ENCODE results near the gene MPV17L2. TPM values are rescaled to one million over a fixed set of nuclear protein-coding genes. Genes with fewer than 3 reads are reported as not detected.
A peak's percentile ranks its signal among the peaks of the same experiment; 100 is the strongest.

The MPV17L2 gene
- total and polyA plus RNA-seq, 2 of the 4 experiments (the other 2 are of a cell fraction): 7.2 to 19.5 TPM

DNA sequence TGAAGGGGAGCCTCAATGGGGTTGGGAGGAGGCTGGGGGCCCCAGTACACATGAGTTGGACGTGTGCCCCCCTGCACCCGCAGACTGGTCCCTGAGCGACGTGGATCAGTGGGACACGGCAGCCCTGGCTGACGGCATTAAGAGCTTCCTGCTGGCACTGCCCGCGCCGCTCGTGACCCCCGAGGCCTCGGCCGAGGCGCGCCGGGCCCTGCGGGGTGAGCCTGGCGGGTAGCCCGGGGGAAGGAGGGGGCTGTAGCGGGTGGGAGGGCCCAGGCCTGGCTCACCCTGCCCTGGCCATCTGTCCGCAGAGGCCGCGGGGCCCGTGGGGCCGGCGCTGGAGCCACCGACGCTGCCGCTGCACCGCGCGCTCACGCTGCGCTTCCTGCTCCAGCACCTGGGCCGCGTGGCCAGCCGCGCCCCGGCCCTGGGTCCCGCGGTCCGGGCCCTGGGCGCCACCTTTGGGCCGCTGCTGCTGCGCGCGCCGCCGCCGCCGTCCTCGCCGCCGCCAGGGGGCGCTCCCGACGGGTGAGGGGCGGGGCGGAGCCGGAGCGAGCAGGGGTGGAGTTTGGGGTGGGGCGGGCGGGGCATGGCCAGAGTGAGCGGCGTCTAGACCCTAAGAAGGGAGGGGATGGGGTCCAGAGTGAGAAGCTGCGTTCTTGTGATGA lies 31.9 kb upstream of the MPV17L2 start:
- Histone ChIP-seq H2AFZ (replicated peaks; ENCODE audit: low read length, poor library complexity) (peak overlapping the region; percentile 87), H3K23ac (ENCODE audit: low read depth, low read length) (no peak overlapping the region), H3K27ac (ENCODE audit: insufficient read depth, low read length) (no peak overlapping the region; the same call in 1 of the 2 replicates), H3K18ac (ENCODE audit: low read depth, low read length) (no peak overlapping the region; the same call in 1 of the 2 replicates), H2BK20ac (ENCODE audit: low read depth, low read length) (no peak overlapping the region), H3K36me3 (ENCODE audit: control insufficient read depth, insufficient read depth, low read length) (peaks cover 38% of the 10 kb centered on the region), H3K9ac (ENCODE audit: low read depth, low read length) (no peak overlapping the region; the same call in 1 of the 2 replicates), H4K8ac (ENCODE audit: low read depth in 2 of 2, low read length in 2 of 2) (peak overlapping the region in 1 of 2 experiments; percentile 83; a peak in 1 of 4 replicates), H3K79me1 (ENCODE audit: low read depth in 1 of 2, low read length in 2 of 2) (peaks cover 10 to 31% of the 10 kb centered on the region in 2 experiments), H3K9me1 (ENCODE audit: insufficient read depth, low read length) (peaks cover 10% of the 10 kb centered on the region), H3K4ac (ENCODE audit: low read depth, low read length) (no peak overlapping the region), H3K4me3 (ENCODE audit: insufficient read depth, low read depth, low read length) (0 out of 2 replicates have a peak overlapping the region, but pooled peaks have one; percentile 13), H2BK120ac (ENCODE audit: low read depth, low read length) (no peak overlapping the region), H3K56ac (ENCODE audit: extremely low read depth, insufficient read depth, low read length) (0 out of 2 replicates have a peak overlapping the region, but pooled peaks have one; percentile 6), H3K14ac (replicated peaks; ENCODE audit: low read depth, low read length) (no peak overlapping the region), H4K5ac (ENCODE audit: low read depth, low read length) (no peak overlapping the region), H2AK5ac (ENCODE audit: low read depth, low read length) (peak overlapping the region; percentile 35; the same call in 1 of the 2 replicates), H4K20me1 (ENCODE audit: insufficient read depth, low read length) (peaks cover 10% of the 10 kb centered on the region), H3K9me3 (ENCODE audit: control insufficient read depth, insufficient read depth, low read length) (no peaks in the 10 kb centered on the region), H4K91ac (ENCODE audit: insufficient read depth, low read depth, low read length) (no peak overlapping the region), H2AK9ac (replicated peaks; ENCODE audit: low read depth, low read length, poor library complexity) (peak overlapping the region; percentile 68), H2BK15ac (ENCODE audit: low read depth, low read length) (no peak overlapping the region), H3K4me1 (ENCODE audit: control insufficient read depth, insufficient read depth, low read length) (peaks cover 15% of the 10 kb centered on the region), H3K27me3 (ENCODE audit: control insufficient read depth, insufficient read depth, low read length) (no peaks in the 10 kb centered on the region), H3K4me2 (ENCODE audit: low read depth, low read length) (peak overlapping the region; percentile 67), H2BK5ac (ENCODE audit: low read depth, low read length, poor library complexity, severe bottlenecking) (no peak overlapping the region)
- no TSS peak for BruUV-seq (replicated peaks)
- 2% methylated on average over 22 of the region's 66 CpGs; no CpG with 5 or more reads in 1 of the 2 experiments for WGBS, 2 experiments (ENCODE audit: extremely low coverage in 2 of 2, insufficient read length in 1 of 2)
- ChIA-PET POLR2A (ENCODE audit: unreplicated experiment) (no interaction called here), CTCF (interaction anchor here (1.1 kb wide), 1 partner anchor 92 kb away, joined by 3 read pairs; no protein-coding TSS in a partner anchor)
- dilution Hi-C loops (cut with HindIII; ENCODE audit: low sequenced_read_pairs, unreplicated experiment) (no loop called here), intact Hi-C loops (cut with micrococcal nuclease) (no loop called here), in situ Hi-C loops (cut with MboI; ENCODE audit: low sequenced_read_pairs) (no loop called here)
- ATAC-seq (ENCODE audit: low read depth) (peak; percentile 94), DNase-seq (peak; percentile 28)
- TF ChIP-seq FOS (IDR thresholded peaks at IDR 0.05; ENCODE audit: low read depth, low read length) (no peak), MAFK (IDR thresholded peaks at IDR 0.05; ENCODE audit: low read depth, low read length) (no peak), CEBPB (IDR thresholded peaks at IDR 0.05; ENCODE audit: low read depth, low read length) (no peak), RCOR1 (IDR thresholded peaks at IDR 0.05; ENCODE audit: insufficient replicate concordance, low read length) (no peak), RAD21 (IDR thresholded peaks at IDR 0.05; ENCODE audit: low read length) (no peak; the same call in 1 of the 2 replicates), RFX5 (IDR thresholded peaks at IDR 0.05; ENCODE audit: low read depth, low read length) (no peak), BHLHE40 (IDR thresholded peaks at IDR 0.05; ENCODE audit: low read depth, low read length) (no peak), CHD1 (IDR thresholded peaks at IDR 0.05; ENCODE audit: low read depth, low read length) (no peak), ELK1 (IDR thresholded peaks at IDR 0.05; ENCODE audit: borderline replicate concordance, low read depth, low read length) (no peak), MAZ (IDR thresholded peaks at IDR 0.05; ENCODE audit: borderline replicate concordance, low read depth, low read length) (peak; percentile 96), POLR2A (IDR thresholded peaks at IDR 0.05; ENCODE audit: low read depth, low read length) (no peak), NFE2L2 (IDR thresholded peaks at IDR 0.05; ENCODE audit: low read depth, low read length) (no peak), SMC3 (IDR thresholded peaks at IDR 0.05; ENCODE audit: low read depth, low read length) (peak; percentile 34; the same call in 1 of the 2 replicates)
- TF ChIP-seq, protein P1, sequence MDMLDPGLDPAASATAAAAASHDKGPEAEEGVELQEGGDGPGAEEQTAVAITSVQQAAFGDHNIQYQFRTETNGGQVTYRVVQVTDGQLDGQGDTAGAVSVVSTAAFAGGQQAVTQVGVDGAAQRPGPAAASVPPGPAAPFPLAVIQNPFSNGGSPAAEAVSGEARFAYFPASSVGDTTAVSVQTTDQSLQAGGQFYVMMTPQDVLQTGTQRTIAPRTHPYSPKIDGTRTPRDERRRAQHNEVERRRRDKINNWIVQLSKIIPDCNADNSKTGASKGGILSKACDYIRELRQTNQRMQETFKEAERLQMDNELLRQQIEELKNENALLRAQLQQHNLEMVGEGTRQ (IDR thresholded peaks at IDR 0.05; ENCODE audit: low read depth, low read length): no peak
- TF ChIP-seq, protein P2, sequence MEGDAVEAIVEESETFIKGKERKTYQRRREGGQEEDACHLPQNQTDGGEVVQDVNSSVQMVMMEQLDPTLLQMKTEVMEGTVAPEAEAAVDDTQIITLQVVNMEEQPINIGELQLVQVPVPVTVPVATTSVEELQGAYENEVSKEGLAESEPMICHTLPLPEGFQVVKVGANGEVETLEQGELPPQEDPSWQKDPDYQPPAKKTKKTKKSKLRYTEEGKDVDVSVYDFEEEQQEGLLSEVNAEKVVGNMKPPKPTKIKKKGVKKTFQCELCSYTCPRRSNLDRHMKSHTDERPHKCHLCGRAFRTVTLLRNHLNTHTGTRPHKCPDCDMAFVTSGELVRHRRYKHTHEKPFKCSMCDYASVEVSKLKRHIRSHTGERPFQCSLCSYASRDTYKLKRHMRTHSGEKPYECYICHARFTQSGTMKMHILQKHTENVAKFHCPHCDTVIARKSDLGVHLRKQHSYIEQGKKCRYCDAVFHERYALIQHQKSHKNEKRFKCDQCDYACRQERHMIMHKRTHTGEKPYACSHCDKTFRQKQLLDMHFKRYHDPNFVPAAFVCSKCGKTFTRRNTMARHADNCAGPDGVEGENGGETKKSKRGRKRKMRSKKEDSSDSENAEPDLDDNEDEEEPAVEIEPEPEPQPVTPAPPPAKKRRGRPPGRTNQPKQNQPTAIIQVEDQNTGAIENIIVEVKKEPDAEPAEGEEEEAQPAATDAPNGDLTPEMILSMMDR (conservative IDR thresholded peaks at IDR 0.05; ENCODE audit: low read depth, low read length): peak; percentile 76

Measured in IMR-90 (cell line).